Fibroblast of villous mesenchyme (primary cell): ENCODE results near the gene EXOC8. TPM values are rescaled to one million over a fixed set of nuclear protein-coding genes. Genes with fewer than 3 reads are reported as not detected.
A peak's percentile ranks its signal among the peaks of the same experiment; 100 is the strongest.

ENCODE experiments used
- DNase-seq: peaks from one replicate; pipeline ENCODE4 v3.0.0-alpha.2; 2010; ENCODE audit warnings: low read depth
- H3K4me3 ChIP-seq: 2 replicates; pipeline ENCODE4 v1.5.1; 2011; ENCODE audit warnings: low read depth, mild to moderate bottlenecking, low read length
- total RNA-seq: library from RNA; depleted of rRNA; stranded (reverse); fragments of >200 nt; gene quantifications from 2 replicates; pipeline ENCODE4 v1.2.3, GENCODE V29; 2012
- TF ChIP-seq, protein P1 (sequence below): IDR thresholded peaks from 2 replicates; pipeline ENCODE4 v1.5.1; 2012; ENCODE audit warnings: low read depth, mild to moderate bottlenecking, low read length; ENCODE audit not compliant: insufficient read depth

The EXOC8 gene
- total RNA-seq, 1 donor, result 21.2 TPM

- no peak for DNase-seq
- TF ChIP-seq, protein P1, sequence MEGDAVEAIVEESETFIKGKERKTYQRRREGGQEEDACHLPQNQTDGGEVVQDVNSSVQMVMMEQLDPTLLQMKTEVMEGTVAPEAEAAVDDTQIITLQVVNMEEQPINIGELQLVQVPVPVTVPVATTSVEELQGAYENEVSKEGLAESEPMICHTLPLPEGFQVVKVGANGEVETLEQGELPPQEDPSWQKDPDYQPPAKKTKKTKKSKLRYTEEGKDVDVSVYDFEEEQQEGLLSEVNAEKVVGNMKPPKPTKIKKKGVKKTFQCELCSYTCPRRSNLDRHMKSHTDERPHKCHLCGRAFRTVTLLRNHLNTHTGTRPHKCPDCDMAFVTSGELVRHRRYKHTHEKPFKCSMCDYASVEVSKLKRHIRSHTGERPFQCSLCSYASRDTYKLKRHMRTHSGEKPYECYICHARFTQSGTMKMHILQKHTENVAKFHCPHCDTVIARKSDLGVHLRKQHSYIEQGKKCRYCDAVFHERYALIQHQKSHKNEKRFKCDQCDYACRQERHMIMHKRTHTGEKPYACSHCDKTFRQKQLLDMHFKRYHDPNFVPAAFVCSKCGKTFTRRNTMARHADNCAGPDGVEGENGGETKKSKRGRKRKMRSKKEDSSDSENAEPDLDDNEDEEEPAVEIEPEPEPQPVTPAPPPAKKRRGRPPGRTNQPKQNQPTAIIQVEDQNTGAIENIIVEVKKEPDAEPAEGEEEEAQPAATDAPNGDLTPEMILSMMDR, result no peak
- H3K4me3 ChIP-seq, result peak within 1 kb of the TSS; percentile 98
Observed at GRCh38 chr1:231338270-231339128, 847 bp upstream of the EXOC8 start, which contains the start of gene SPRTN. TSS of gene SPRTN (plus strand) at chr1:231338293. CDS start at chr1:231338384, 91 bp downstream.

GRCh38 chr1:231337043-231337471 is 595 bp downstream of the EXOC8 start:
- TF ChIP-seq, protein P1, result no peak
- DNase-seq, result no peak
- H3K4me3 ChIP-seq, result peak overlapping the region; percentile 98

DNA sequence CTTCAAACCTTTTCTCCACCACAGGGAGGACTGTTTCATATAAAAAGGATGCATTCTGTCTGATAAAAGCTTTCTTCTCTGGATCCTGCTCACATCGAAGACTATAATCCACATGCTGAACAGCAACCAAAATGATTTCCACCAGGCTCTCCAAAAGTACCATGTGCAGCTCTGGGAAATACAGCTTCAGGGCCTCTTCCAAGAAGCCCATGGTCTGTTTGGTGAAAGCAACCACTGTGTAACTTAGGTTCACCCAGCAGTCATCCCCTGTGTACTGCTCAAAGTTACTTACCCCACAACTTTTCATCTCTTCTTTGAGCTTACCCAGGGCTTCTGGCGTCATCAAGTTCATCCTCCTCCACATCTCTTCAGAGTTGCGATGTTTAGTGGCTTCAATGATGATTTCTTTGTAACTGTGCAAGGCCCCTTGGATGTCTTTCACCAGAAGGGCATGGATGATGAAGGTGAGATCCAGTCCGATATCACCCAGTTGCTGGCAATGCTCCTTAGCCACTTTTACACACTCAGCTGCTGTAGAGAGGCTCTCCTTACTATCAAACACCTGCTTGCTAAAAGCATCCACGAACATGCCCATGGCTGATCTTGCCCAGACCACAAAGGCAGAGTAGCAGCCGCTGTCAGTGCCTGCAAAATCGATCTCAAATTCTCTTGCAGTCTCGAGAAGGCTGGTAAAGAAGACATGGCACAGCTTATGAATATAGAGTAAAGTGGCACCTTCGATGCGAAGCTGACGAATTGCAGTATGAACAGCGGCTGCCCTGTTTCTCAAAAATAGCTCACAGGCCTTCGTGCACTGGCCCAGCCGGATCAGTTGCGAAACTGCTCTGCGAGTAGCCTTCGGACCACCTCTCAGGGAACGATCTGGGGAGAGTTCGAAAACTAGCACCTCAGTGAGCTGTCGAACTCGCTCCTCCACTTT is 1.7 kb downstream of the EXOC8 start:
- H3K4me3 ChIP-seq, result peak overlapping the region; percentile 98
- TF ChIP-seq, protein P1, result no peak
- peak; percentile 40 for DNase-seq

GRCh38 chr1:231334952-231335351 is 2.7 kb downstream of the EXOC8 start:
- H3K4me3 ChIP-seq, result peak overlapping the region; percentile 98

DNA sequence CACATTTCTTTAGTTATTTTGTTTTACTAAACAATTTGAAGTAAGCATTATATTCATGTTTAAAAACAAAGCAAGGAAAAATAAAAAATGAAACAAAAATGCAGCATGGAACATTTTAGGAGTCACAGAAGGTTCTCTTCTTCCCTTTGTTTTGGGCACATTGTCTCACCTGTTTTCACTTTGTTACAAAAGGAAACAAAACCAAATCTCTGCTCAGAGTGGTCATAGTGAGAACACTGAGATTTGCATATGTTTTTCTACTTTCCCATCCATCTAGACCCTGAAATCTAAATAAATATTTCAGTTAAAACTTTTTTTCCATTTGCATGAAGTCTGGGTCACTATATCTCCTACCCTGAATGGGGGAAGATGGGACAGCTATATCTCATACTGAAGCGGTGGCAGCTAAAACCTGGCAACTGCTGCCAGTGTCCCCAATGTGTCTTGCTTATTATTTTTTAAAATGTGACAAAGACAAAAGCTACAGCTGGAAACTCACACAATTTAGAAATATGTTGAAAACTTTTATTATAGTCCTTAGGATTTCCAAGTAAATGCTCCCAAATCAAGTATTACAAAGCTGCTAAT is 3.5 kb downstream of the EXOC8 start:
- peak overlapping the region; percentile 98 for H3K4me3 ChIP-seq
- TF ChIP-seq, protein P1, result no peak
- no peak for DNase-seq

More at GRCh38 chr1:231334952-231335351, 2.7 kb downstream of the EXOC8 start:
- TF ChIP-seq, protein P1, result no peak
- DNase-seq, result no peak

DNA sequence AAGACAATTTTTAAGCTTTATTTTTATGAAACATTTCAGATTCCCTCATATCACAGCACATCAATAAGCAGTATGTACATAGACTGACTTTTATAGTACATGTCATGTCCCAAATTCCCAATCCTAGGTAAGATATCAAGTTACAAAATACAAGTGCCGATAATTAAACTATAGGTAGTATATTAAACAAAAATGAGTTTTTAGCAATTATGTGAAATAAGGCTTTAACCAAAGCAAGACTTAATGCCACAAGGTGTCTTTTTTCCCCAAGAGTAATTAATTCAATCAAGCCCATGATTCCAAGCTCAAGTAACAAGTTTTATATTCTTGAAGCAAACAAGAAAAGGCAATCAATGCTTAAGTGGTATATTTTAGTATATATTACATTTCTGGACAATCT is 4.9 kb downstream of the EXOC8 start:
- TF ChIP-seq, protein P1, result no peak
- peak overlapping the region; percentile 98 for H3K4me3 ChIP-seq
- DNase-seq, result no peak
